H1 (cell line): ENCODE data around the gene ZNF576. TPM values are rescaled to one million over a fixed set of nuclear protein-coding genes. Genes with fewer than 3 reads are reported as not detected.

ENCODE experiments used
- BCL11A ChIP-seq, 2 experiments: IDR thresholded peaks; one replicate each; pipeline ENCODE4 v1.6.1; 2011; ENCODE audit warnings: low read depth in 2 of 2, low read length in 2 of 2, mild to moderate bottlenecking in 2 of 2
- CEBPB ChIP-seq: IDR thresholded peaks from 2 replicates; pipeline ENCODE4 v1.6.1; 2012; ENCODE audit warnings: low read depth, low read length
- CREB1 ChIP-seq: IDR thresholded peaks from 2 replicates; pipeline ENCODE4 v1.6.1; 2012; ENCODE audit warnings: inconsistent platforms
- E2F6 ChIP-seq: IDR thresholded peaks from 2 replicates; pipeline ENCODE4 v1.6.1; 2012; ENCODE audit warnings: inconsistent platforms
- KDM1A ChIP-seq: fragments of 200-600, 300-600 bp; sonication (generic); IDR thresholded peaks from 2 replicates; pipeline ENCODE4 v1.7.1; 2016; ENCODE audit warnings: mild to moderate bottlenecking, low read length, borderline replicate concordance
- KDM4A ChIP-seq: IDR thresholded peaks from one replicate; pipeline ENCODE4 v1.7.1; 2012; ENCODE audit warnings: low read depth, mild to moderate bottlenecking, moderate library complexity, low read length, inconsistent platforms; ENCODE audit not compliant: severe bottlenecking
- NRF1 ChIP-seq: IDR thresholded peaks from 2 replicates; pipeline ENCODE4 v1.6.1; 2011; ENCODE audit warnings: mild to moderate bottlenecking, low read depth, low read length, improper control_type of control experiment
- POLR2A ChIP-seq, 2 experiments: IDR thresholded peaks; 1 replicate in 1 of 2; 2 replicates in 1 of 2; pipeline ENCODE4 v1.6.1; 2011; ENCODE audit warnings: low read depth in 2 of 2, low read length in 2 of 2, mild to moderate bottlenecking in 2 of 2; ENCODE audit errors: control extremely low read depth in 1 of 2
- RBBP5 ChIP-seq: IDR thresholded peaks from 2 replicates; pipeline ENCODE4 v1.7.1; 2012; ENCODE audit warnings: low read depth, mild to moderate bottlenecking, inconsistent platforms, low read length, moderate library complexity, borderline replicate concordance
- RXRA ChIP-seq: IDR thresholded peaks from 2 replicates; pipeline ENCODE4 v1.6.1; 2011; ENCODE audit warnings: low read depth, mild to moderate bottlenecking, low read length, moderate library complexity; ENCODE audit not compliant: insufficient read depth
- SAP30 ChIP-seq: fragments of 300-600 bp; sonication (generic); IDR thresholded peaks from 2 replicates; pipeline ENCODE4 v1.7.1; 2012; ENCODE audit warnings: low read length, moderate library complexity, mild to moderate bottlenecking, inconsistent platforms; ENCODE audit not compliant: insufficient read depth, insufficient replicate concordance
- SIN3A ChIP-seq, 2 experiments: IDR thresholded peaks in 1 of 2; conservative IDR thresholded peaks in 1 of 2; 2 replicates each; pipeline ENCODE4 v1.6.1; 2011 to 2012; ENCODE audit warnings: low read length in 2 of 2, improper control_type of control experiment in 1 of 2, low read depth in 1 of 2, mild to moderate bottlenecking in 1 of 2
- SUZ12 ChIP-seq: fragments of 200-600 bp; sonication (generic); IDR thresholded peaks from 2 replicates; pipeline ENCODE4 v1.6.1; 2012; ENCODE audit warnings: mild to moderate bottlenecking, inconsistent platforms, low read length, moderate library complexity, mixed read lengths
- TAF1 ChIP-seq: IDR thresholded peaks from 2 replicates; pipeline ENCODE4 v1.6.1; 2011; ENCODE audit warnings: mild to moderate bottlenecking, low read depth, low read length
- TBP ChIP-seq: IDR thresholded peaks from 2 replicates; pipeline ENCODE4 v1.6.1; 2011; ENCODE audit warnings: low read depth, low read length, improper control_type of control experiment
- polyA plus RNA-seq, 7 experiments: library from polyadenylated mRNA; depleted of rRNA in 3 of 7; stranded (reverse) in 5 of 7; unstranded in 2 of 7; fragments of >200 nt in 5 of 7; fragments of 200-250 nt in 2 of 7; gene quantifications; 1 replicate in 5 of 7; 2 replicates in 1 of 7; 4 replicates in 1 of 7; pipeline versions ENCODE4 v1.2.1 to v1.2.3, GENCODE V29; 2011 to 2013; ENCODE audit warnings: missing spikeins in 2 of 7, mixed read lengths in 2 of 7
- total RNA-seq: library from RNA; stranded (reverse); fragmentation: NEBNext Ultra II Directional; extraction: Animal tissue kit (Norgen Biotek cat#: 25700); gene quantifications from 2 replicates; pipeline ENCODE4 v1.2.1, GENCODE V29; 2021

Gene ZNF576
- total and polyA plus RNA-seq, 2 of the 8 experiments (the other 6 are each of a cell fraction or from before 2014, with no cell fraction given) = 13.6 to 32.4 TPM

DNA sequence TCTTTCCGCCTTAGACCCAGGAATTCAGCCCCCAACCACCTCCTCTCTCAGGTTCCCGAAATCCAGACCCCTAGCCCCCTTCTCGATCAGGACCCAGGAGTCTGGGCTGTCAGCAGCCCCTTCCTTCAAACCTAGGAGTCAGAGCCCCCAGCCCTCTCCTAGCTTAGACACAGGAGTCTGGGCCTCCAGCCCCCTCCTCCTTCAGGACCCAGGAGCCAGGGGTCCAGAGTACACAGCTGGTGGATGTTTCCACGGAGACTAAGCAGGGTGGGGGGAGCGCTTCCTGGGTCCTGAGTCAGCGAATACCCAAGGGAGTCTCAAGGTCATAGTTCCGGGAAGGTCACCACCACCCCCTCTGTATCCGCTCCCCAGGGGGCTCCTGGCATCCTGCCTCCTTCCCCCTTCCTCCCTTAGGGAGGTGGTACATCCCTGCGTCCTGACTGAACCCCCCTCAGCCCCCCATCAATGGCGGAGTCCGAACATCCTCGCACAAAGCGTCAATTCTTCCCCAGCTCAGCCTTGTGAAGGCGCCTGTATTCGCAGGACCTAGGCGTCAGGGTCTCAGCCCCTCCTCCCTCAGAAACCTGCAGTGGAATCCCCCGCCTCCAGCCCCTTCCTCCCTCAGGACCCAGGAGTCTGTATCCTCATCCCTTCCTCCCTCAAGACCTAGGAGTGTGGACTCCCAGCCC is 38.6 kb downstream of the ZNF576 start (continued):
- no peak for TF ChIP-seq NRF1
- TF ChIP-seq KDM1A = no peak
- TF ChIP-seq RBBP5 = no peak; the same call in 1 of the 2 replicates
- no peak for TF ChIP-seq CREB1
- no peak for TF ChIP-seq SUZ12
- TF ChIP-seq BCL11A (IDR thresholded peaks at IDR 0.05; ENCODE audit: low read depth in 2 of 2, low read length in 2 of 2) = no peak
- TF ChIP-seq RXRA = no peak
- TF ChIP-seq SAP30 = no peak
- TF ChIP-seq CEBPB = no peak
- TF ChIP-seq TBP = no peak
- TF ChIP-seq KDM4A = peak; percentile 31
- TF ChIP-seq TAF1 = peak; percentile 42; the same call in 1 of the 2 replicates
- TF ChIP-seq E2F6 = no peak
- TF ChIP-seq SIN3A (conservative IDR thresholded peaks at IDR 0.05 in 1 of 2, IDR thresholded peaks at IDR 0.05 in 1 of 2; ENCODE audit: low read depth in 1 of 2, low read length in 2 of 2) = no peak
- TF ChIP-seq POLR2A (IDR thresholded peaks at IDR 0.05; ENCODE audit: control extremely low read depth in 1 of 2, low read depth in 2 of 2, low read length in 2 of 2) = peak in 1 of 2 experiments; percentile 28; a peak in 2 of 3 replicates
